HepG2 (cell line): ENCODE results near the gene PPP1R9A. TPM values are rescaled to one million over a fixed set of nuclear protein-coding genes. Genes with fewer than 3 reads are reported as not detected.

Source experiments
- CEBPZ ChIP-seq: IDR thresholded peaks from 2 replicates; pipeline ENCODE4 v1.6.1; 2012; ENCODE audit warnings: low read length, improper control_type of control experiment
- EED ChIP-seq: sonication (generic); formaldehyde crosslinking; IDR thresholded peaks from 2 replicates; pipeline ENCODE4 v1.5.0; 2020; ENCODE audit warnings: mild to moderate bottlenecking, missing genetic modification reagents
- GATAD1 ChIP-seq: IDR thresholded peaks from 2 replicates; pipeline ENCODE4 v1.6.1; 2016; ENCODE audit warnings: missing genetic modification reagents, missing compliant biosample characterization
- JUND ChIP-seq: sonication (generic); formaldehyde crosslinking; IDR thresholded peaks from 2 replicates; pipeline ENCODE4 v1.8.0; 2022; ENCODE audit warnings: mild to moderate bottlenecking, missing genetic modification reagents
- MED13 ChIP-seq: sonication (generic); formaldehyde crosslinking; IDR thresholded peaks from 2 replicates; pipeline ENCODE4 v1.5.0; 2020; ENCODE audit warnings: missing genetic modification reagents
- POLR2AphosphoS5 ChIP-seq: IDR thresholded peaks from 2 replicates; pipeline ENCODE4 v1.6.1; 2012; ENCODE audit warnings: low read depth, low read length
- PTBP1 ChIP-seq: fragments of 200-400 bp; formaldehyde crosslinking; IDR thresholded peaks from 2 replicates; pipeline ENCODE4 v1.6.1; 2018; ENCODE audit warnings: low read length, low read depth; ENCODE audit not compliant: poor library complexity, severe bottlenecking
- RELA ChIP-seq: sonication (generic); formaldehyde crosslinking; IDR thresholded peaks from 2 replicates; pipeline ENCODE4 v1.4.0; 2020; ENCODE audit warnings: missing genetic modification reagents
- TARDBP ChIP-seq: sonication (generic); formaldehyde crosslinking; IDR thresholded peaks from 2 replicates; pipeline ENCODE4 v1.8.0; 2022; ENCODE audit warnings: mild to moderate bottlenecking, missing genetic modification reagents
- TCF7L2 ChIP-seq: IDR thresholded peaks from 2 replicates; pipeline ENCODE4 v1.6.1; 2011; ENCODE audit warnings: mild to moderate bottlenecking, low read depth, low read length, moderate library complexity
- TMF1 ChIP-seq: sonication (generic); formaldehyde crosslinking; IDR thresholded peaks from 2 replicates; pipeline ENCODE4 v1.8.1; 2022; ENCODE audit warnings: low read depth, missing genetic modification reagents
- ZBTB37 ChIP-seq: sonication (generic); formaldehyde crosslinking; IDR thresholded peaks from 2 replicates; pipeline ENCODE4 v1.4.0; 2020; ENCODE audit warnings: mild to moderate bottlenecking, missing genetic modification reagents
- ZNF276 ChIP-seq: sonication (generic); formaldehyde crosslinking; IDR thresholded peaks from 2 replicates; pipeline ENCODE4 v1.4.0; 2020; ENCODE audit warnings: mild to moderate bottlenecking, low read depth, missing genetic modification reagents
- ZNF605 ChIP-seq: sonication (generic); formaldehyde crosslinking; IDR thresholded peaks from 2 replicates; pipeline ENCODE4 v1.8.0; 2022; ENCODE audit warnings: mild to moderate bottlenecking, missing genetic modification reagents
- ZNF713 ChIP-seq: sonication (generic); formaldehyde crosslinking; IDR thresholded peaks from 2 replicates; pipeline ENCODE4 v1.4.0; 2020; ENCODE audit warnings: mild to moderate bottlenecking, missing genetic modification reagents
- ZXDC ChIP-seq: sonication (generic); formaldehyde crosslinking; IDR thresholded peaks from 2 replicates; pipeline ENCODE4 v1.5.0; 2020; ENCODE audit warnings: mild to moderate bottlenecking, missing genetic modification reagents
- polyA plus RNA-seq, 8 experiments: library from polyadenylated mRNA; depleted of rRNA in 3 of 8; stranded (reverse) in 7 of 8; unstranded in 1 of 8; fragments of >200 nt; fragmentation: Illumina TruSeq in 4 of 8; extraction: Trizol in 4 of 8; gene quantifications; 2 replicates each; pipeline versions ENCODE4 v1.2.1 to v1.2.3, GENCODE V29; 2011 to 2016; ENCODE audit warnings: low read depth in 4 of 8, missing spikeins in 1 of 8, mixed read lengths in 1 of 8; ENCODE audit not compliant: insufficient read depth in 1 of 8
- total RNA-seq, 5 experiments: library from RNA; depleted of rRNA; stranded (reverse); fragments of >200 nt; fragmentation: Illumina TruSeq; extraction: Trizol; gene quantifications; 2 replicates each; pipeline ENCODE4 v1.2.3, GENCODE V29; 2016; ENCODE audit warnings: low read depth in 1 of 5
- TF ChIP-seq, protein P1 (sequence below): sonication (generic); formaldehyde crosslinking; IDR thresholded peaks from 2 replicates; pipeline ENCODE4 v1.5.0; 2020; ENCODE audit warnings: mild to moderate bottlenecking, missing genetic modification reagents

PPP1R9A gene
- total and polyA plus RNA-seq, 2 of the 13 experiments (the other 11 are each of a cell fraction or from before 2014, with no cell fraction given), result 11.4 to 31.9 TPM

GRCh38 chr7:94907026-94907810, at the start of gene PPP1R9A (continued):
- TF ChIP-seq GATAD1 (CRISPR knock-in tag) (peak; percentile 43; the same call in 1 of the 2 replicates), MED13 (no peak; the same call in 1 of the 2 replicates), TARDBP (CRISPR knock-in tag) (no peak), ZNF713 (CRISPR knock-in tag) (no peak), ZNF605 (CRISPR knock-in tag) (peak; percentile 71; the same call in 1 of the 2 replicates), TMF1 (no peak), CEBPZ (no peak), RELA (CRISPR knock-in tag) (no peak), EED (CRISPR knock-in tag) (0 out of 2 replicates have a peak, but pooled peaks have one; percentile 51), POLR2AphosphoS5 (no peak; the same call in 1 of the 2 replicates), TCF7L2 (no peak), ZXDC (CRISPR knock-in tag) (no peak), ZNF276 (CRISPR knock-in tag) (no peak; the same call in 1 of the 2 replicates), JUND (CRISPR knock-in tag) (0 out of 2 replicates have a peak, but pooled peaks have one; percentile 36), PTBP1 (no peak), ZBTB37 (CRISPR knock-in tag) (0 out of 2 replicates have a peak, but pooled peaks have one; percentile 39)
- TF ChIP-seq, protein P1, sequence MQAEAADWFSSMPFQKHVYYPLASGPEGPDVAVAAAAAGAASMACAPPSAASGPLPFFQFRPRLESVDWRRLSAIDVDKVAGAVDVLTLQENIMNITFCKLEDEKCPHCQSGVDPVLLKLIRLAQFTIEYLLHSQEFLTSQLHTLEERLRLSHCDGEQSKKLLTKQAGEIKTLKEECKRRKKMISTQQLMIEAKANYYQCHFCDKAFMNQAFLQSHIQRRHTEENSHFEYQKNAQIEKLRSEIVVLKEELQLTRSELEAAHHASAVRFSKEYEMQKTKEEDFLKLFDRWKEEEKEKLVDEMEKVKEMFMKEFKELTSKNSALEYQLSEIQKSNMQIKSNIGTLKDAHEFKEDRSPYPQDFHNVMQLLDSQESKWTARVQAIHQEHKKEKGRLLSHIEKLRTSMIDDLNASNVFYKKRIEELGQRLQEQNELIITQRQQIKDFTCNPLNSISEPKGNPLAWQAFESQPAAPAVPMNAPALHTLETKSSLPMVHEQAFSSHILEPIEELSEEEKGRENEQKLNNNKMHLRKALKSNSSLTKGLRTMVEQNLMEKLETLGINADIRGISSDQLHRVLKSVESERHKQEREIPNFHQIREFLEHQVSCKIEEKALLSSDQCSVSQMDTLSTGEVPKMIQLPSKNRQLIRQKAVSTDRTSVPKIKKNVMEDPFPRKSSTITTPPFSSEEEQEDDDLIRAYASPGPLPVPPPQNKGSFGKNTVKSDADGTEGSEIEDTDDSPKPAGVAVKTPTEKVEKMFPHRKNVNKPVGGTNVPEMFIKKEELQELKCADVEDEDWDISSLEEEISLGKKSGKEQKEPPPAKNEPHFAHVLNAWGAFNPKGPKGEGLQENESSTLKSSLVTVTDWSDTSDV, result no peak
